A549 (cell line): ENCODE measurements around the gene AHSP. TPM values are rescaled to one million over a fixed set of nuclear protein-coding genes. Genes with fewer than 3 reads are reported as not detected.

Experiments used
- ATAC-seq, 2 experiments: fragments of 200-7000 bp in 1 of 2; fragments of >200 bp in 1 of 2; cut with Nextera tagmentation in 1 of 2; cut with Tn5 transposase in 1 of 2; 3 replicates each; pipeline versions ENCODE4 v1.8.0 to v1.9.1; 2018 to 2020; ENCODE audit warnings: mild to moderate bottlenecking in 1 of 2, moderate library complexity in 1 of 2
- CTCF ChIA-PET: fragments of 300-600 bp; sonication (Branson Sonifier 250); formaldehyde crosslinking; extraction: SDS; loops from one replicate; lab custom pipeline; 2021; ENCODE audit warnings: antibody characterized with exemption, inconsistent platforms; lab: Yijun Ruan, JAX
- POLR2A ChIA-PET: fragments of 350-600 bp; formaldehyde crosslinking; extraction: SDS; loops from one replicate; lab custom pipeline; 2021; ENCODE audit warnings: antibody characterized with exemption, inconsistent platforms; lab: Yijun Ruan, JAX
- DNase-seq, 2 experiments: peaks; one replicate each; pipeline versions ENCODE4 v3.0.0 to v3.0.0-alpha.2; 2011 to 2016; ENCODE audit warnings: low read depth in 1 of 2, low spot score in 1 of 2
- FAIRE-seq: peaks from 2 replicates; lab custom pipeline; 2011; peaks lifted over from hg19 to GRCh38; lab: Jason Lieb, UNC
- H3K27ac ChIP-seq, 2 experiments: fragments of >200 bp; sonication (Bioruptor Twin); formaldehyde crosslinking; 3 replicates each; pipeline ENCODE4 v1.5.1; 2016 to 2017
- H3K4me1 ChIP-seq: fragments of >200 bp; sonication (Bioruptor Twin); formaldehyde crosslinking; 3 replicates; pipeline ENCODE4 v1.6.1; 2016
- H3K4me2 ChIP-seq: fragments of >200 bp; sonication (Bioruptor Twin); formaldehyde crosslinking; 3 replicates; pipeline ENCODE4 v1.6.1; 2016
- H3K4me3 ChIP-seq: fragments of >200 bp; sonication (Bioruptor Twin); formaldehyde crosslinking; 3 replicates; pipeline ENCODE4 v1.5.1; 2016
- H3K9me3 ChIP-seq: fragments of >200 bp; sonication (Bioruptor Twin); formaldehyde crosslinking; 3 replicates; pipeline ENCODE4 v1.6.1; 2016
- ATOH8 ChIP-seq: fragments of 250-450 bp; sonication (Bioruptor Pico); IDR thresholded peaks from 2 replicates; pipeline ENCODE4 v1.5.0; 2020; ENCODE audit warnings: low read depth, mild to moderate bottlenecking, moderate library complexity
- BCL3 ChIP-seq: fragments of >200 bp; sonication (Bioruptor Twin); formaldehyde crosslinking; IDR thresholded peaks from 3 replicates; pipeline ENCODE4 v1.6.1; 2016
- CBX2 ChIP-seq: fragments of 200-600 bp; sonication (generic); IDR thresholded peaks from 2 replicates; pipeline ENCODE4 v1.6.1; 2016; ENCODE audit warnings: low read depth, mild to moderate bottlenecking, borderline replicate concordance
- CHD4 ChIP-seq: fragments of 200-600 bp; sonication (generic); IDR thresholded peaks from 2 replicates; pipeline ENCODE4 v1.6.1; 2016; ENCODE audit warnings: antibody characterized with exemption, mild to moderate bottlenecking, borderline replicate concordance
- ELK1 ChIP-seq: fragments of 150-350 bp; IDR thresholded peaks from 2 replicates; pipeline ENCODE4 v1.6.1; 2014; ENCODE audit warnings: low read depth, mild to moderate bottlenecking, low read length
- FOXS1 ChIP-seq: fragments of 250-450 bp; sonication (Bioruptor Pico); IDR thresholded peaks from 2 replicates; pipeline ENCODE4 v1.5.0; 2020; ENCODE audit warnings: mild to moderate bottlenecking, moderate library complexity
- HES2 ChIP-seq: fragments of >200 bp; sonication (Bioruptor Twin); formaldehyde crosslinking; IDR thresholded peaks from 2 replicates; pipeline ENCODE4 v1.6.1; 2016
- HEYL ChIP-seq: fragments of 250-450 bp; sonication (Bioruptor Pico); IDR thresholded peaks from 2 replicates; pipeline ENCODE4 v1.8.0; 2021; ENCODE audit warnings: mild to moderate bottlenecking, moderate library complexity
- JUN ChIP-seq, 2 experiments: fragments of >200 bp; sonication (Bioruptor Twin); formaldehyde crosslinking; IDR thresholded peaks; 2 replicates in 1 of 2; 3 replicates in 1 of 2; pipeline ENCODE4 v1.6.1; 2016 to 2017
- MAX ChIP-seq: IDR thresholded peaks from 2 replicates; pipeline ENCODE4 v1.6.1; 2012
- MYC ChIP-seq: IDR thresholded peaks from 2 replicates; pipeline ENCODE4 v1.6.1; 2012; ENCODE audit warnings: mild to moderate bottlenecking, inconsistent platforms, low read length, improper control_type of control experiment, borderline replicate concordance
- PBX3 ChIP-seq: IDR thresholded peaks from 2 replicates; pipeline ENCODE4 v1.6.1; 2012
- PHF8 ChIP-seq: fragments of 200-600 bp; sonication (generic); IDR thresholded peaks from 2 replicates; pipeline ENCODE4 v1.6.1; 2016; ENCODE audit warnings: low read depth, mild to moderate bottlenecking, antibody characterized with exemption, moderate library complexity, borderline replicate concordance
- POLR2A ChIP-seq: IDR thresholded peaks from 2 replicates; pipeline ENCODE4 v1.6.1; 2012; ENCODE audit warnings: mild to moderate bottlenecking, low read length
- POLR2AphosphoS2 ChIP-seq: conservative IDR thresholded peaks from 2 replicates; pipeline ENCODE4 v1.6.1; 2012; ENCODE audit warnings: low read length, improper control_type of control experiment, inconsistent platforms
- RNF2 ChIP-seq: fragments of 200-600 bp; sonication (generic); IDR thresholded peaks from 2 replicates; pipeline ENCODE4 v1.6.1; 2016; ENCODE audit warnings: low read depth, mild to moderate bottlenecking, antibody characterized with exemption, moderate library complexity, borderline replicate concordance
- TFCP2L1 ChIP-seq: fragments of 250-450 bp; sonication (Bioruptor Pico); IDR thresholded peaks from 2 replicates; pipeline ENCODE4 v1.5.0; 2021; ENCODE audit warnings: mild to moderate bottlenecking
- USF2 ChIP-seq: fragments of 450-650 bp; IDR thresholded peaks from 2 replicates; pipeline ENCODE4 v1.6.1; 2014; ENCODE audit warnings: antibody characterized with exemption
- ZSCAN20 ChIP-seq: fragments of 250-450 bp; sonication (Bioruptor Pico); IDR thresholded peaks from 2 replicates; pipeline ENCODE4 v1.8.0; 2022; ENCODE audit warnings: mild to moderate bottlenecking, moderate library complexity
- WGBS: methylation state at CpG from one replicate; pipeline ENCODE4 v1.1.6; 2017; ENCODE audit errors: missing lambda C conversion rate; 5-methylcytosine and 5-hydroxymethylcytosine counted together
- polyA plus RNA-seq, 4 experiments: library from polyadenylated mRNA; depleted of rRNA in 3 of 4; stranded (reverse); fragments of >200 nt; fragmentation: RNase III in 1 of 4; extraction: RNeasy Plus Mini Kit Qiagen cat#74134 plus additional on column Dnase treatment in 1 of 4; gene quantifications; 2 replicates in 3 of 4; 3 replicates in 1 of 4; pipeline ENCODE4 v1.2.3, GENCODE V29; 2011 to 2017

Gene AHSP
- polyA plus RNA-seq, 2 of the 4 experiments (the other 2 are of a cell fraction): not detected

GRCh38 chr16:31507929-31508705 lies 19.6 kb upstream of the AHSP start, which contains the start of gene RUSF1:
Gene RUSF1 (minus strand): TSS chr16:31508391. CDS start chr16:31508373, 18 bp downstream.
- Histone ChIP-seq H3K9me3 (no peaks in the 10 kb centered on the region), H3K27ac (peak within 1 kb of the TSS; percentile 91 to 95), H3K4me1 (peaks cover 14% of the 10 kb centered on the region), H3K4me2 (peak within 1 kb of the TSS; percentile 90), H3K4me3 (peak within 1 kb of the TSS; percentile 79)
- POLR2A ChIA-PET: interaction anchor here (0.7 to 2.9 kb wide), 12 partner anchors 9 to 390 kb away, joined by 3 to 18 read pairs (median 6); partner anchors contain the start of genes ARMC5, KAT8, TGFB1I1 and ZNF267
- CTCF ChIA-PET: interaction anchor here (0.9 to 1.2 kb wide), 2 partner anchors 16 to 360 kb away, joined by 3 read pairs; no protein-coding TSS in a partner anchor
- TF ChIP-seq CBX2 (no peak), POLR2AphosphoS2 (no peak), PHF8 (peak; percentile 97), HEYL (CRISPR knock-in tag) (no peak), RNF2 (no peak), ELK1 (peak; percentile 55; the same call in 1 of the 2 replicates), FOXS1 (CRISPR knock-in tag) (no peak), PBX3 (peak; percentile 55; the same call in 1 of the 2 replicates), POLR2A (peak; percentile 71), MAX (peak; percentile 93), MYC (peak; percentile 55; the same call in 1 of the 2 replicates), CHD4 (no peak), TFCP2L1 (CRISPR knock-in tag) (no peak), JUN (IDR thresholded peaks at IDR 0.05) (peak; percentile 61 to 93; a peak in 4 of 5 replicates), ZSCAN20 (CRISPR knock-in tag) (no peak), USF2 (no peak), BCL3 (peak; percentile 90), HES2 (no peak), ATOH8 (CRISPR knock-in tag) (no peak)
- FAIRE-seq (no peak), ATAC-seq (peak; percentile 97 to 98), DNase-seq (peak; percentile 72 to 91)
- WGBS: 2% methylated on average over 35 of the region's 65 CpGs
